Fibroblast of mammary gland (primary cell): ENCODE data around the gene CCR6.

Source experiments
- DNase-seq: peaks from one replicate; pipeline ENCODE4 v3.0.0-alpha.2; 2010; ENCODE audit warnings: low read depth
- H3K4me3 ChIP-seq: 2 replicates; pipeline ENCODE4 v1.5.1; 2011; ENCODE audit warnings: low read depth, mild to moderate bottlenecking, low read length, moderate library complexity; ENCODE audit not compliant: control insufficient read depth
- TF ChIP-seq, protein P1 (sequence below): conservative IDR thresholded peaks from 2 replicates; pipeline ENCODE4 v1.5.1; 2011; ENCODE audit warnings: low read depth, low read length, inconsistent platforms; ENCODE audit not compliant: control insufficient read depth, insufficient read depth

Gene CCR6

DNA sequence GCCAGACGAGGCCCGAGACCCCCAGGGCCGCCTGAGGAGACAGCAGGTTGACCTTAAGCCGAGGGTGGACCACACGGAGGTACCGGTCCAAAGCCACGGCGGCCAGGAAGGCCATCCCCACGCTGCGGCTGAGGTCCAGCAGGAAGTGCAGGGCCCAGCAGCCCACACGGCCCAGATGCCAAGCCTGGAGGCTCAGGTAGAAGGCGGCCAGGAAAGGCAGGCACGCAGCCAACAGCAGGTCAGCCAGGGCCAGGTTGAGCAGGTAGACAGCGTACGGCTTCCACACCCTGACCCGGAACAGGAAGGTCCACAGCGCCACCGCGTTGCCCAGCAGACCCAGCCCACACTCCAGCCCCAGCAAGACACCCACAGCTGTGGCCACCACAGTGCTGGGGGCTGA lies 34.5 kb downstream of the CCR6 start:
- no peak overlapping the region for H3K4me3 ChIP-seq
- TF ChIP-seq, protein P1, sequence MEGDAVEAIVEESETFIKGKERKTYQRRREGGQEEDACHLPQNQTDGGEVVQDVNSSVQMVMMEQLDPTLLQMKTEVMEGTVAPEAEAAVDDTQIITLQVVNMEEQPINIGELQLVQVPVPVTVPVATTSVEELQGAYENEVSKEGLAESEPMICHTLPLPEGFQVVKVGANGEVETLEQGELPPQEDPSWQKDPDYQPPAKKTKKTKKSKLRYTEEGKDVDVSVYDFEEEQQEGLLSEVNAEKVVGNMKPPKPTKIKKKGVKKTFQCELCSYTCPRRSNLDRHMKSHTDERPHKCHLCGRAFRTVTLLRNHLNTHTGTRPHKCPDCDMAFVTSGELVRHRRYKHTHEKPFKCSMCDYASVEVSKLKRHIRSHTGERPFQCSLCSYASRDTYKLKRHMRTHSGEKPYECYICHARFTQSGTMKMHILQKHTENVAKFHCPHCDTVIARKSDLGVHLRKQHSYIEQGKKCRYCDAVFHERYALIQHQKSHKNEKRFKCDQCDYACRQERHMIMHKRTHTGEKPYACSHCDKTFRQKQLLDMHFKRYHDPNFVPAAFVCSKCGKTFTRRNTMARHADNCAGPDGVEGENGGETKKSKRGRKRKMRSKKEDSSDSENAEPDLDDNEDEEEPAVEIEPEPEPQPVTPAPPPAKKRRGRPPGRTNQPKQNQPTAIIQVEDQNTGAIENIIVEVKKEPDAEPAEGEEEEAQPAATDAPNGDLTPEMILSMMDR = no peak

DNA sequence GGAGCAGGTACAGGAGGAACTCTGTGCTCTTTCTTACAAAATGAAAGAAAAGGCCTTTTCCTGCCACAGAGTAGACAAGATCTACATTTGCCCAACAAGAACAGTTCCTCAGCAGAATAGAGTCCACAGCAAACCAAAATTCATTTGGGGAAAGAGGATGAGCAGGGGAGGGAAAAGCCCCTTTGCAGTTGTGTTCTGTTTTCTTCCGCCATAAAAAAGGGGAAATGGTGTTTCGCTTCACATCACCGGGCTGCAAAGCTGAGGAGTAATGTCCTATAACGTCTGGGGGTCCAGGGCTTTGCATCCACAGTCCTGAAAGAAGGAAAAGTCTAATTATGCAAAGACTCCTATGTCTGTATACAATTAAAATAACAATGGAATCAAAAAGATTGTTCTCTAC lies 35.0 kb downstream of the CCR6 start, which contains the start of gene GPR31:
GPR31 (minus strand) TSS at position 118 of the 400 bp plus-strand sequence. CDS start 149 bp downstream, outside the sequence.
- TF ChIP-seq, protein P1 = no peak
- no peak within 1 kb of the TSS for H3K4me3 ChIP-seq
- no peak for DNase-seq

More for the DNA sequence above, 34.5 kb downstream of the CCR6 start:
- no peak for DNase-seq

DNA sequence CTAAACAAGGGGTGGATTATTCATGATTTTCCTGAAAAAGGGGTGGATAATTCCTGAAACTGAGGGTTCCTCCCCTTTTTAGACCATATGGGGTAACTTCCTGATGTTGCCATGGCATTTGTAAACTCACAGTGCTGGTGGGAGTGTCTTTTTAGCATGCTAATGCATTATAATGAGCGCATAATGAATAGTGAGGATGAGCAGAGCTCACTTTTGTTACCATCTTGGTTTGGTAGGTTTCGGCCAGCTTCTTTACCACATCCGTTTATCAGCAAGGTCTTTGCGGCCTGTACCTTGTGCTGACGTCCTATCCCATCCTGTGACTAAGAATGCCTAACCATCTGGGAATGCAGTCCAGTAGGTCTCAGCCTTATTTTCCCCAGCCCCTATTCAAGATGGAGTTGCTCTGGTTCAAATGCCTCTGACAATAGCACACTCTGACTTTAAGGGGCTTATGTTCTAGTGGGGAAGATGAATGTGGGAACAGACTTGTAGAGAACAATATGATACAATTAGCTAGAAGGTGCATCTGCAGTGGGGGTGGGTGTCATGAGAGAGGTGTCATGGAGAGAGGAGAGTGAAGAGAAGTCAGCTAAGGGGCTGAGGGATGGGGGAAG lies 39.1 kb downstream of the CCR6 start:
- H3K4me3 ChIP-seq = no peak overlapping the region
- DNase-seq = no peak
- TF ChIP-seq, protein P1 = no peak

GRCh38 chr6:167162591-167162990 lies 39.7 kb downstream of the CCR6 start:
- H3K4me3 ChIP-seq = no peak overlapping the region
- TF ChIP-seq, protein P1 = no peak
- no peak for DNase-seq

DNA sequence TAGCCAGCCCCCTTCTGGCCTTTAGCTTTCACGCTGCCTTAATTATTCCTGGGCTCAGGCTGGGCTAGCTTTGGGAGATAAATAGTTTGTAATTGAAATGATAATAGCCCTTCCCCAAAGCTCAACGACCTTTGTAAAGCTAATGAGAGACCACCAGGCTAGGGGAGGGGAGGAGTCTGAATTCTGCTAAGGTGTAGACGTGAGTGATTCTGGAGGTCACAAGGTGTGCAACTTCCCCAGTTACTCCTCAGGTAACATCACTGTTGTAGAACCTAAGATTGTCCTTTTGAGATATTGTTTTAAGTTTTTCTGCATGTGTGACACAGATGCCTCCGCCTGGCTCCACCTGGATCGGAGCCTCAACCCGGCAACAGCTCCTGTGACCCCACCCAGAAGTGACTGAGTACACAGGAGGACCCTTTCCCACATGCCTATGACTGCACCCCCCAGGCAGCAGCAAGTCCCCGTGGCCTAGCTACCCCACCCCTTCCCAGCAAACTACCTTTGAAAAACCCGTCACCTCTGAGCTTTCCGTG lies 40.6 kb downstream of the CCR6 start:
- TF ChIP-seq, protein P1 = no peak
- no peak overlapping the region for H3K4me3 ChIP-seq
- DNase-seq = no peak

- no peak overlapping the region for H3K4me3 ChIP-seq
- TF ChIP-seq, protein P1 = no peak
- no peak for DNase-seq
Measured at GRCh38 chr6:167164261-167164660, 41.4 kb downstream of the CCR6 start.
